PC-3 (cell line): ENCODE results near the gene PPFIBP2. TPM values are rescaled to one million over a fixed set of nuclear protein-coding genes. Genes with fewer than 3 reads are reported as not detected.

Experiments
- ATAC-seq: fragments of 200-7000 bp; cut with Tn5 transposase; 2 replicates; pipeline ENCODE4 v1.9.1; 2020; ENCODE audit warnings: mild to moderate bottlenecking, moderate library complexity
- BruUV-seq: library from RNA; stranded (reverse); fragments of 400-500 nt; replicated peaks from 2 replicates; lab custom pipeline; 2021; lab: Mats Ljungman, UMichigan
- CTCF ChIA-PET: fragments of 300-600 bp; sonication (Branson Sonifier 250); formaldehyde crosslinking; loops from one replicate; lab custom pipeline; 2022; ENCODE audit warnings: antibody characterized with exemption; lab: Charles Lee
- POLR2A ChIA-PET: fragments of 300-600 bp; sonication (Branson Sonifier 250); formaldehyde crosslinking; loops from one replicate; lab custom pipeline; 2022; ENCODE audit warnings: antibody characterized with exemption; ENCODE audit not compliant: unreplicated experiment; lab: Charles Lee
- DNase-seq: peaks from one replicate; pipeline ENCODE4 v3.0.0-alpha.2; 2015
- H2AFZ ChIP-seq: fragments of 300-600 bp; sonication (generic); 2 replicates; pipeline ENCODE4 v1.6.0; 2016; ENCODE audit warnings: antibody characterized with exemption, low read length
- H3F3A ChIP-seq: fragments of 300-600 bp; sonication (generic); one replicate; pipeline ENCODE4 v1.6.0; 2017; ENCODE audit warnings: antibody characterized with exemption, low read length, control low read depth, mild to moderate bottlenecking; ENCODE audit not compliant: unreplicated experiment
- H3K27ac ChIP-seq: fragments of 300-600 bp; sonication (generic); 2 replicates; pipeline ENCODE4 v1.5.1; 2016; ENCODE audit warnings: mild to moderate bottlenecking, low read length
- H3K27me3 ChIP-seq: fragments of 300-600 bp; sonication (generic); 2 replicates; pipeline ENCODE4 v1.6.1; 2016; ENCODE audit warnings: low read length, mixed read lengths
- H3K36me3 ChIP-seq: fragments of 300-600 bp; sonication (generic); 2 replicates; pipeline ENCODE4 v1.6.1; 2016; ENCODE audit warnings: low read depth, mixed run types, low read length, mixed read lengths
- H3K4me1 ChIP-seq: fragments of 300-600 bp; sonication (generic); 2 replicates; pipeline ENCODE4 v1.5.1; 2016; ENCODE audit warnings: low read length; ENCODE audit not compliant: insufficient read depth
- H3K4me2 ChIP-seq: fragments of 300-600 bp; sonication (generic); 2 replicates; pipeline ENCODE4 v1.6.0; 2016; ENCODE audit warnings: low read length
- H3K4me3 ChIP-seq: fragments of 300-600 bp; sonication (generic); 2 replicates; pipeline ENCODE4 v1.5.1; 2016; ENCODE audit warnings: mild to moderate bottlenecking, low read length, mixed read lengths
- H3K79me2 ChIP-seq: fragments of 300-600 bp; sonication (generic); 2 replicates; pipeline ENCODE4 v1.6.1; 2017; ENCODE audit warnings: low read length, mixed read lengths
- H3K9ac ChIP-seq: fragments of 300-600 bp; sonication (generic); 2 replicates; pipeline ENCODE4 v1.6.0; 2016; ENCODE audit warnings: mild to moderate bottlenecking, low read length
- H3K9me2 ChIP-seq: fragments of 300-600 bp; sonication (generic); replicated peaks from 2 replicates; pipeline ENCODE4 v1.6.1; 2016; ENCODE audit warnings: mixed run types, low read length, mixed read lengths
- H3K9me3 ChIP-seq: fragments of 300-600 bp; sonication (generic); 2 replicates; pipeline ENCODE4 v1.6.1; 2016; ENCODE audit warnings: low read length, mixed read lengths
- H4K20me1 ChIP-seq: fragments of 300-600 bp; sonication (generic); 2 replicates; pipeline ENCODE4 v1.6.1; 2016; ENCODE audit warnings: low read length, mixed read lengths
- CTCF ChIP-seq: fragments of 300-600 bp; sonication (generic); conservative IDR thresholded peaks from 2 replicates; pipeline ENCODE4 v1.5.1; 2017; ENCODE audit warnings: antibody characterized with exemption, low read depth, mild to moderate bottlenecking, low read length
- EZH2 ChIP-seq: fragments of 300-600 bp; sonication (generic); IDR thresholded peaks from one replicate; pipeline ENCODE4 v1.6.1; 2017; ENCODE audit warnings: antibody characterized with exemption, mild to moderate bottlenecking, low read length; ENCODE audit not compliant: unreplicated experiment
- EZH2phosphoT487 ChIP-seq: fragments of 300-600 bp; sonication (generic); IDR thresholded peaks from 2 replicates; pipeline ENCODE4 v1.6.1; 2018; ENCODE audit warnings: mild to moderate bottlenecking, antibody characterized with exemption, low read length, borderline replicate concordance
- intact Hi-C: fragments of 100-400 bp; cut with micrococcal nuclease; formaldehyde crosslinking; loops from 2 replicates; pipeline ENCODE4 v1.9.0; 2023
- total RNA-seq: library from RNA; depleted of rRNA; stranded (reverse); fragments of >200 nt; gene quantifications from 2 replicates; pipeline ENCODE4 v1.2.3, GENCODE V29; 2014

Gene PPFIBP2
- total RNA-seq, 1 experiment from 2014 or later = 3.2 TPM

- Histone ChIP-seq H3K9me3 (no peaks in the 10 kb centered on the region), H4K20me1 (no peaks in the 10 kb centered on the region), H2AFZ (no peak overlapping the region), H3K27ac (no peak overlapping the region), H3K79me2 (no peaks in the 10 kb centered on the region), H3K4me2 (no peak overlapping the region), H3K4me3 (no peak overlapping the region), H3K27me3 (no peaks in the 10 kb centered on the region), H3K36me3 (no peaks in the 10 kb centered on the region), H3K4me1 (0 out of 2 replicates have a peak, but pooled peaks cover 5% of the 10 kb centered on the region), H3F3A (no peaks in the 10 kb centered on the region), H3K9ac (no peak overlapping the region), H3K9me2 (no peaks in the 10 kb centered on the region)
- TF ChIP-seq EZH2phosphoT487 = no peak
- TF ChIP-seq CTCF = no peak
- ChIA-PET CTCF (no interaction called here), POLR2A (no interaction called here)
- no TSS peak for BruUV-seq
- ATAC-seq (no peak), DNase-seq (no peak)
- intact Hi-C loops = no loop called here
These were observed 131.4 kb downstream of the PPFIBP2 start for GRCh38 chr11:7645206-7645605.

GRCh38 chr11:7646866-7647265 is 133.1 kb downstream of the PPFIBP2 start:
- Histone ChIP-seq H3K9me2 (no peaks in the 10 kb centered on the region), H3K27me3 (no peaks in the 10 kb centered on the region), H3K36me3 (no peaks in the 10 kb centered on the region), H3F3A (no peaks in the 10 kb centered on the region), H3K9me3 (no peaks in the 10 kb centered on the region), H3K4me3 (no peak overlapping the region), H4K20me1 (no peaks in the 10 kb centered on the region), H3K79me2 (no peaks in the 10 kb centered on the region), H3K9ac (no peak overlapping the region), H3K27ac (no peak overlapping the region), H2AFZ (no peak overlapping the region), H3K4me1 (0 out of 2 replicates have a peak, but pooled peaks cover 5% of the 10 kb centered on the region), H3K4me2 (no peak overlapping the region)
- ChIA-PET POLR2A (no interaction called here), CTCF (no interaction called here)
- ATAC-seq = no peak
- intact Hi-C loops = no loop called here
- TF ChIP-seq CTCF = no peak
- no peak for TF ChIP-seq EZH2phosphoT487
- no peak for TF ChIP-seq EZH2
- DNase-seq = no peak
- no TSS peak for BruUV-seq

GRCh38 chr11:7648264-7648663 is 134.5 kb downstream of the PPFIBP2 start:
- Histone ChIP-seq H3F3A (no peaks in the 10 kb centered on the region), H3K9me3 (no peaks in the 10 kb centered on the region), H3K27ac (no peak overlapping the region), H3K9ac (no peak overlapping the region), H3K9me2 (no peaks in the 10 kb centered on the region), H4K20me1 (no peaks in the 10 kb centered on the region), H2AFZ (no peak overlapping the region), H3K4me1 (no peaks in the 10 kb centered on the region), H3K79me2 (no peaks in the 10 kb centered on the region), H3K4me2 (no peak overlapping the region), H3K27me3 (no peaks in the 10 kb centered on the region), H3K4me3 (no peak overlapping the region), H3K36me3 (no peaks in the 10 kb centered on the region)
- ATAC-seq (no peak), DNase-seq (no peak)
- ChIA-PET POLR2A (no interaction called here), CTCF (interaction anchor here (0.6 kb wide), 1 partner anchor 88 kb away, joined by 3 read pairs; no protein-coding TSS in a partner anchor)
- intact Hi-C loops = no loop called here
- BruUV-seq = no TSS peak
- TF ChIP-seq EZH2phosphoT487 (no peak), EZH2 (no peak), CTCF (no peak)
